ENCODE results near the gene VAV2.

The VAV2 gene

GRCh38 chr9:133834080-133834976 lies 157.8 kb downstream of the VAV2 start:
- DNase-seq (ENCODE audit: low read depth) = no peak

GRCh38 chr9:133833388-133834025 lies 158.6 kb downstream of the VAV2 start:
- no peak for DNase-seq (ENCODE audit: low read depth)

- DNase-seq (ENCODE audit: low read depth) = no peak
Observed at GRCh38 chr9:133832877-133833276, 159.2 kb downstream of the VAV2 start.

- DNase-seq (ENCODE audit: low read depth) = no peak
Observed at GRCh38 chr9:133830711-133831110, 161.4 kb downstream of the VAV2 start.

GRCh38 chr9:133830310-133830709 lies 161.8 kb downstream of the VAV2 start:
- DNase-seq (ENCODE audit: low read depth) = no peak

- no peak for DNase-seq (ENCODE audit: low read depth)
Observed at GRCh38 chr9:133828338-133828997, 163.7 kb downstream of the VAV2 start.

GRCh38 chr9:133826289-133827085 lies 165.6 kb downstream of the VAV2 start:
- no peak for DNase-seq (ENCODE audit: low read depth)

GRCh38 chr9:133825555-133826218 lies 166.4 kb downstream of the VAV2 start:
- DNase-seq (ENCODE audit: low read depth) = no peak

GRCh38 chr9:133824802-133825186 lies 167.3 kb downstream of the VAV2 start:
- DNase-seq (ENCODE audit: low read depth) = no peak

- DNase-seq (ENCODE audit: low read depth) = no peak
Observed at GRCh38 chr9:133824106-133824801, 167.9 kb downstream of the VAV2 start.

- no peak for DNase-seq (ENCODE audit: low read depth)
Observed at GRCh38 chr9:133823189-133824105, 168.7 kb downstream of the VAV2 start.

GRCh38 chr9:133822430-133823065 lies 169.6 kb downstream of the VAV2 start:
- no peak for DNase-seq (ENCODE audit: low read depth)

- no peak for DNase-seq (ENCODE audit: low read depth)
Observed at GRCh38 chr9:133821601-133822429, 170.3 kb downstream of the VAV2 start.

- DNase-seq (ENCODE audit: low read depth) = no peak
Observed at GRCh38 chr9:133819923-133820322, 172.2 kb downstream of the VAV2 start.

- no peak for DNase-seq (ENCODE audit: low read depth)
Observed at GRCh38 chr9:133818444-133818843, 173.7 kb downstream of the VAV2 start.

GRCh38 chr9:133815781-133816180 lies 176.3 kb downstream of the VAV2 start:
- DNase-seq (ENCODE audit: low read depth) = no peak

- DNase-seq (ENCODE audit: low read depth) = no peak
Observed at GRCh38 chr9:133814586-133815208, 177.4 kb downstream of the VAV2 start.

Data from GM04503 (cell line).